Stimulated activated CD4-positive, alpha-beta T cell treated with anti-CD3 and anti-CD28 coated beads, Interleukin-2, amount 100 ng/mL, for 4 hours (primary cell): ENCODE measurements around the gene TIPARP.
"Not testable (repeated sequence)": the region's sequence is repeated elsewhere in the genome, so short reads cannot be mapped to it uniquely, and the experiment has no call there.

Experiments used
- DNase-seq: peaks from one replicate; pipeline ENCODE4 v3.0.0-alpha.2; 2020; ENCODE audit warnings: low read depth

The TIPARP gene

GRCh38 chr3:156648086-156648485, 26.3 kb upstream of the TIPARP start:
- no peak for DNase-seq

DNA sequence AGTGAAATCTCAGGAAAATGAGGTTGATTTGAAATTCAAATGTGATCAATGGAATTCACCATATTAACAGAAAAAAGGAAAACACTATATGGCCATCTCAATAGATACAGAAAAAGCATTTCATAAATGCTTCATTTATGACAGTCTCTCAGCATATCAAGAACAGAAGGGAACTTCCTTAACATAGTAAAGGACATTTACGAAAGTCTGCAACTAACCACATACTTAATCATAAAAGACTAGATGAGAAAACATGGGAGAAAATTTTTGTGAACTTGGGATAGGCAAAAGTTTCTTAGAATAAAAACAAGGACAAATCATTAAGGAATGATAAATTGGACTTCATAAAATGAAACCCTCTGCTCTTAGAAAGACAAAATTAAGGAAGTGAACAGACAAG, 24.7 kb upstream of the TIPARP start:
- DNase-seq = no peak

- DNase-seq = not testable (repeated sequence)
These were observed 21.7 kb upstream of the TIPARP start for GRCh38 chr3:156652661-156653060.

GRCh38 chr3:156654834-156655233, 19.6 kb upstream of the TIPARP start:
- no peak for DNase-seq

DNA sequence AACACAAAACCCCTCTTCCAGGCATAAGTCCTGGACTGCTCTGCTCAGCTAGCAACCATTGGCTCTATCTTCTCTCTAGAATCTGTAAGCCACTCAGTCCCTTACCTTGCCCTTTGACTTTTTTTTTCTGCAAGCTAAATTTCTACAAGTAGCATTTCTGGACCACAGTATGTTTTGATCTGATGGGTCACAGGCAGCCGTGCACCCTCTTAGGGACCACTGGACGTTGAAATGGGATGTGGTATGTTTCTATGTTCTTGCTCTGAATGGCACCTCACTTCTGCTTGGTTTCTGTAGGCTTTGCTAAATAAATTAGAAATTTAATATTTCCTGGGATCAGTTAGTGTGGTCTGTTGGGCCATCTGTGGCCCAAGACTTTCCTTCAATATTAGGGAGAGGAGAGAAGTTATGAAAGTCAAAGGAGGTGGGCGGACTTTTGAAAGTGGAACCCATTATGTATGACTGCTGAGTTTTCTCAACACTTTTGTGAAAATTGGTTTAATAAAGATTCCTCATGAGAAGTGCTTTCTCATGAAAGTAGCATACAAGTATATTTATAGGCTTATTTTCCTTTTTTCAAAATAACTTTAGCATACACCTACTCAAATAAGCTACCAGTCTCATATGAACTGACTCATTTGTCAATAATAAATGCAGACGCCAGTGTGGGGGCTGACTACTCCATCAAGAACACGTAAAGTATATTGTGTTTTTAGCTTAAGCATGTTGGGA, 18.4 kb upstream of the TIPARP start:
- DNase-seq = no peak

- DNase-seq = no peak
These were observed 16.9 kb upstream of the TIPARP start for GRCh38 chr3:156657440-156657839.

DNA sequence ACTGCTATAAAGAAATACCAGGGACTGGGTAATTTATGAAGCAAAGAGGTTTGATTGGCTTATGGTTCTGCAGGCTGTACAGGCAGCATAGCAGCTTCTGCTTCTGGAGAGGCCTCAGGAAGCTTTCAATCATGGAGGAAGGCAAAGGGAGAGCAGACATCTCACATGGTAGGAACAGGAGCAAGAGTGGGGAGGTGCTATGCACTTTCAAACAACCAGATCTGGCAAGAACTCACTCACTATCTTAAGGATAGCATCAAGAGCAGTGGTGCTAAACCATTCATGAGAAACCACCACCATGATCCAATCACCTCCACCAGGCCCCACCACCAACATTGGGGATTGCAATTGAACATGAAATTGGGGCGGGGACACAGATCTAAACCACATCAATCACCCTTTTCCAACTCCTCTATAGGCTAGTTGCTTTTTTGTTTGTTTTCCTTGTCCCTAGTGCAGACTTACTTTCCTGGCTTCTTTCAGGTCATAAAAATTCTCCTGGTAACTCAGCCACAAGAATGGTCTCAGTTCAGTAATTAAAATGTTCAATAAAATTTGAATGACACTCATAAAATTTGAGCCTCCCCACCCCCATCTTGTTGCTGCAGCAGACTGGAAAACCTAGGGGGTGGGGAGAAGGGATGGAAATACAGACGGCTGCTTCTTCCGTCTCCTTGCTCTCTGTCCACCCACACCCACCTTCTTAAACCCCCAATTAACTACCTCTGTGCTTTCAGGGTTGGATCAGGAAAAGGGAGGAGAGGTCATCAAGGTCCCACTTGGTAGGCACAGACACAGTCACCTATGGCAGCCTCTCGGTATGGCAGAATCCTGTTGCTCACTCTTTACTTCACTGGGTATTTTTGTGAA, 16.3 kb upstream of the TIPARP start:
- DNase-seq = no peak

GRCh38 chr3:156658732-156659090, 15.7 kb upstream of the TIPARP start:
- DNase-seq = no peak

- DNase-seq = no peak
These were observed 15.1 kb upstream of the TIPARP start for GRCh38 chr3:156659260-156659659.

DNA sequence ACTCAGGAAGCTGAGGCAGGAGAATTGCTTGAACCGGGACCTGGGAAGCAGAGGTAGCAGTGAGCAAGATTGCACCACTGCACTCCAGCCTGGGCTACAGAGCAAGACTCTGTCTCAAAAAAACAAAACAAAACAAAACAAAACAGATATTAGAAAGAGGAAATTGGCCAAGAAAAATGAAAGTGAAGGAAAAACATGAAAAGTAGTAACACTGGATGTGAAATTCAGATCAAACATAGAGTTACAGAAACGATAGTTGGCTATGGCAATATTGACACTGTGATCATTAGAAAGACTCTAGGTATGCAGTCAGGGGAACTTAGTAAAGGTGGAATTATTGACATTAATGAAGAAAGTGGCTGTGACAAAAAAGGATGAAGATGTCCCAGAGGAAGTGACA, 13.2 kb upstream of the TIPARP start:
- DNase-seq = no peak

GRCh38 chr3:156664011-156664830, 10.2 kb upstream of the TIPARP start:
- no peak for DNase-seq

DNA sequence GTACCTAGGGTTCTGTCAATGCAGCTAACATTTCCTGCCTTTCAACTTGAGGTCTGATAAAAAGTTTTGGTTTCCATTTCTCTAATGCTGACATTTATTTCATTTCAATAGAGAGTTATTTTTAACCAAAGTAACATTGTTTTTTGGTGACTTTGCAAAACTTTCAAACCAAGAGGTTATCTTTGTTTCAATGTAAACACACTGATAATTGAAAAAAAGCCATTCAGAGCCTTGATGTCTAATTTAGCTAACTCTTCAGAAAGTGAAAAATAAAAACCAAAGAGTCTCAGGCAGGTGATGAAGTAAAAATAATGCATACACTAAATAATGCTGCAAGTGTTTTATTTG, 9.6 kb upstream of the TIPARP start:
- no peak for DNase-seq

- DNase-seq = no peak
These were observed 9.1 kb upstream of the TIPARP start for GRCh38 chr3:156665291-156665690.

- no peak for DNase-seq
These were observed 8.3 kb upstream of the TIPARP start for GRCh38 chr3:156666073-156666472.

- DNase-seq = no peak
These were observed 6.2 kb upstream of the TIPARP start for GRCh38 chr3:156668073-156668763.

GRCh38 chr3:156670077-156670476, 4.3 kb upstream of the TIPARP start:
- no peak for DNase-seq

- no peak for DNase-seq
These were observed 3.7 kb upstream of the TIPARP start for GRCh38 chr3:156670652-156671051.

DNA sequence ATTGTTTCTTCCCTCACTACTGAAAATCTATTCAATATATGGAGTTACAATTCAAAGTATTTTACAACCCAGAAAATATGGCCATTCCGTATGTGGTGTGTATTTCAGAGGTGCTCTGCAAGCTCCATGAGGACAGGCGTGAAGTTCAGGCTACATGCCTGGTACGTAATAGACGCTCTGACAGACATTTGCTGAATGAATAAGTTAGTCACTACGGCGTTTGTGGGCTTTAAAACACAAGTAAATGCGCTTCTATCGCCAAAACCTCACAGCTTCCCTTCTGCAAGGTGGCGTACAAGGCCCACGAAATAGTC, 701 bp upstream of the TIPARP start:
- DNase-seq = no peak

- DNase-seq = peak; percentile 3
These were observed 780 bp downstream of the TIPARP start for GRCh38 chr3:156674911-156675829.

- peak; percentile 5 for DNase-seq
These were observed 1.7 kb downstream of the TIPARP start for GRCh38 chr3:156675830-156676767.
